HG03521 (cell line): ENCODE data around the gene DKKL1.

ENCODE experiments used
- ATAC-seq: cut with Tn5 transposase; IDR thresholded peaks from one replicate; pipeline ENCODE4 v1.9.1; 2021; ENCODE audit warnings: mild to moderate bottlenecking, moderate library complexity; ENCODE audit not compliant: unreplicated experiment

Gene DKKL1

DNA sequence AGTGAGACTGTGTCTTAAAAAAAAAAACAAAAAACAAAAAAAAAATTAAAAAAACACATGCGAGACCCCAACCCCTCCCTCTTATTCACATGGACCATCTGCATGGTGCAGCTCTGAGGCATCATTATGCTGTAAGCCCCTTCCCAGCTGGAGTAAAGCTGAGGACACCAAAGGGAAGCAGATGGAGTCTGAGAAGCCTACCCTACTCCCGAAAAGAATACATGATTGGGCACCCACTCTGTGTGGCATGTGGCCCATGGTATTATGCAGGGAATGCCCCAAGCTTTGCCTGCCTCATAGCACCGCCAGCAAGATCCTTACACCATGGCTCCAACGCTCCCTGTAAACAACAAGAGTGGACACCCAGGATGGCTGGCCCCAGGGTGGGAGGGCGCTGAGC, 54.8 kb downstream of the DKKL1 start:
- no peak for ATAC-seq

DNA sequence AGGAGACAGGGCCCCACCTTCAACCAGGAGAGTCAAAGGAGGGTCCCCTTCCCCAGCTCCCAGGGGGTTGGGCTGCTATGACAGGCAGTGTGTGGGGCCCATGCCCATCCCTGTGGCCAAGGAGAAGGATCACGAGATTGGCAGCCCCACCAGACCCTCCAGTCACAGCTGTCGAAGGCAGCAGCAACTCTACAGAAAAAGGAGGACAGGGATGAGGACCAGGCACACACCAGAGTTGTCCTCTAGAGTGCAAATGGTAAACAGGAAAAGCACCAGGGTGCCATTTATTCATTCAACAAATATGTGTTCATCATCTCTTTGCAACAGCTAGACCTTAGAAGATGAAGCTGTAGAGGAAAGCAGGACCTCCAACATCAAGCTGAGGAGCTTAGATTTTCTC, 55.5 kb downstream of the DKKL1 start:
- no peak for ATAC-seq

DNA sequence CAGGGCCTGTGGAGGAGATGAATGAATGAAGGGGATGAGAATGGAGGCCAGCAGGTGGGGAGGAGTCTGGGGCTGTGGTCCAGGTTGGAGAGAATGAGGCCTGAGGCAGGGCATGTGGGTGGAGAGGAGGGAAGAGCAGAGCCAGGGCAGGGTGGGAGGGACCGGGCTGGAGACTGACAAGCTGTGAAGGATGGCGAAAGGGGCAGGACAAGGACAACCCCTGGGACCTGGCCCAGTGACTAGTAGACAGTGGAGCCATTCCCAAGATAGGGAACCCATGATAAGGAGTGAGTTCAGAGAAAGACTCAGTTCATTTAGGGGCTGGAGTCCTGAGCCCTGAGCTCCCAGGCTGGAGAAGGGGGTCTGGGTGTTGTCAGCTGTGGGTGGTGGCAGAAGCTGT, 56.5 kb downstream of the DKKL1 start:
- ATAC-seq: no peak

- ATAC-seq: no peak
These were observed 57.6 kb downstream of the DKKL1 start for GRCh38 chr19:49421039-49421877.

- ATAC-seq: no peak
These were observed 58.2 kb downstream of the DKKL1 start for GRCh38 chr19:49421878-49422202.

GRCh38 chr19:49422407-49423070, 58.9 kb downstream of the DKKL1 start:
- ATAC-seq: no peak

- ATAC-seq: no peak
These were observed 59.7 kb downstream of the DKKL1 start, which contains the start of gene PTH2 for GRCh38 chr19:49423071-49423984. Gene PTH2, minus strand, starts transcription at chr19:49423441. Its CDS starts 102 bp downstream, at chr19:49423339.

- no peak for ATAC-seq
These were observed 60.3 kb downstream of the DKKL1 start for GRCh38 chr19:49423985-49424303.
